ENCODE measurements around the gene INPP5K.

DNA sequence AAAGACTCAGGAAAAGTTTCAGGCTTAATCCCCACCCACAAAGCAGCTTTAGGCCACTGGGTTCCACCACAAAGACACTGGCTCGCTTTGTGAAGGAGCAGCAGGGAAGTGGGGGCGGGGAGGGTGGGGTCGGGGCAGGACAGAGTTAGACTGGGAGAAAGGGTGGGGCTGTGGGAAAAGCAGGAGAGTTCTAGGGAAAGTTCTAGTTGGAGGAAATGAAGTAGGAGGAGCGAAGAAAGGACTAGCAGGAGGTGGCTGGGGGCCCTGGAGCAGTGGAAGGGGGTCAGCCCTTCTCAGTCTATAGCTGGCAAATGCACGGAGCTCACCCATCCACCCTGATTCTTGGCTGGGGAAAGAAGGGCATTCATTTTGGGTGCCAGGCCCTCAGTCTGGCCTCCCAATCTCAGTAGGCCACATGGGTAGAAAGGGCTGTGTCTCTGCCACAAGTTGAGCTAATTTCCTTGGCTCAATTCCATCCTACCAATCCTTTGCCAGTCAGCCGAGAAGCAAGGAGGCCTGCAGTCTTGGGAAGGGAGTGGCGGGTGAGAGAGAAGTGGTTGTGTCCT lies 4.6 kb downstream of the INPP5K start:
- TF ChIP-seq, protein P1, sequence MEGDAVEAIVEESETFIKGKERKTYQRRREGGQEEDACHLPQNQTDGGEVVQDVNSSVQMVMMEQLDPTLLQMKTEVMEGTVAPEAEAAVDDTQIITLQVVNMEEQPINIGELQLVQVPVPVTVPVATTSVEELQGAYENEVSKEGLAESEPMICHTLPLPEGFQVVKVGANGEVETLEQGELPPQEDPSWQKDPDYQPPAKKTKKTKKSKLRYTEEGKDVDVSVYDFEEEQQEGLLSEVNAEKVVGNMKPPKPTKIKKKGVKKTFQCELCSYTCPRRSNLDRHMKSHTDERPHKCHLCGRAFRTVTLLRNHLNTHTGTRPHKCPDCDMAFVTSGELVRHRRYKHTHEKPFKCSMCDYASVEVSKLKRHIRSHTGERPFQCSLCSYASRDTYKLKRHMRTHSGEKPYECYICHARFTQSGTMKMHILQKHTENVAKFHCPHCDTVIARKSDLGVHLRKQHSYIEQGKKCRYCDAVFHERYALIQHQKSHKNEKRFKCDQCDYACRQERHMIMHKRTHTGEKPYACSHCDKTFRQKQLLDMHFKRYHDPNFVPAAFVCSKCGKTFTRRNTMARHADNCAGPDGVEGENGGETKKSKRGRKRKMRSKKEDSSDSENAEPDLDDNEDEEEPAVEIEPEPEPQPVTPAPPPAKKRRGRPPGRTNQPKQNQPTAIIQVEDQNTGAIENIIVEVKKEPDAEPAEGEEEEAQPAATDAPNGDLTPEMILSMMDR (IDR thresholded peaks at IDR 0.05): no peak
- TF ChIP-seq POLR2A (IDR thresholded peaks at IDR 0.05): no peak
